ENCODE results near the gene HIVEP3.

HIVEP3 gene

DNA sequence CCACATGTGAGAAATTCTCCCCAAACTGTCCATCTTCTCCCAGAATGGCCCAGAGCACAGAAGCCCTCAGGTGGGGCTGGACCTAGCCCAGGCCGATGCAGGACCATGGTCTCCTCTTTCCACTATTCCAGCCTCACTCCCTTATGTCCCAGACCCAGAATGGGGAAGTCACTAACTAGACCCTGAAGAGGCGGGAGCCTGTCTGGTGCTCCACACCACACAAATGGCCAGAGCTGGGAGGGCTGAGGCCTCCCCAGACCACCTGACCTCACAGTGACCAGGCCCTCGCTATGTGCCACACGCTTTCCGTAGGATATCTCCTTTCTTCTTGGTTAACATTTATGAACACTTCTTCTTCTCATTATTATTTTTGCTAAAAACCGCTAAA is 379.3 kb downstream of the HIVEP3 start:
- DNase-seq: no peak

DNA sequence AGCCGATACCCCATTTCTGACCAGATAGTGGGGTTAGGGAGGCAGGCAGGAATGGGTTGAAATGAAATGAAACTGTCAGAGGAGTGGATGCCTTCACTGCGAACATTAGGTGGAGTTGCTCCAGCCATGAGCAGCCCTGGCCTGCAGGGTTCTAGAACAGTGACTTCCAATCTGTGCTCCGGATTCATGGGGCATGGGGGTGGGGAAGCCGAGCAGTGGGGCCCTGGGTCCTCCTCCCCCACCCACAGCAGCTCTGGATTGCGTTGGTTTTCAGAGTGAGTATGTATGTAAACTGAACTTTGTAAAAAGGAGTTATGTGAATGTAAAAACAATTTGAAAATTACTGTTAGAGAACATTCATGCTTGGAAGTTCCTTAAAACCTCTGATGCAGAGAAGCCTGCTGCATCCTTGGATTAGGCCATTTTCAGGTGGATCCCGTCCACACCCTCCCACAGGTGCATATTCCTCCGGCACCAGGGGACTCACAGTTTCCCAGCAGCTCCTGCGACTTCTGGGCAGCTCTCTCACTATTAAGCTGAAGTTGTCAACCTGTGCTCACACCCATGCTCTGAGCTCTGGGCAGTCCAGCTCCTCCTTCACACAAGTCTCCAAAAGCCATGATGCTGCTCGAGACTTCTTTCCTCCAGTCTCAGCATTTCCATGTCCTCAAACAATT is 379.8 kb downstream of the HIVEP3 start:
- DNase-seq: no peak

DNA sequence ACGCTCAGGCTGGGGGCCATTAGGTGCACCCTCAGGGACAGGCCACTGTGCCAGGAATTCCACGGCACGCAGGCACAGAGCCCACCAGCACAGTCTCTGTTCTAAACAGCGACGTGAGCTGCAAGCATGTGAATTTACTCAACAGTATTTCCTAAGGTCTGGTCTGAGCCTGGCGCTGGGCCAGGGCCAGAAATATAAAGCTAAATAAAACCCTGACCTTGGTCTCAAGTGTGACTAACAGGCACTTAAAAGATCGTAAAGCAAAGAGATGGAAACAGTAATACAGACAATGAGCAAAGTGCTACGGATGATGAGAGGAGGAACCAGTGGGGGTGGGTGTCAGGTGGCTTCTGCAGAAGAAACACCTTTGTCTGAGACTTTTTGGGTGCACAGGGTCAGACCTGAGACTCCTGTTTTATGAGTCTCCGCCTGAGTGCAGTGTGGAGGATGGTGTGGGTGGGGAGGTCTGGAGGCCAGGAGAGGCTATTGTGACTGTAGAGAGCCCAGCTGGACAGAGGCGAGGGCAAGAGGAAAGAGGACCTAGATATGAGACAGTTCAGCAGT is 380.9 kb downstream of the HIVEP3 start:
- no peak for DNase-seq

DNA sequence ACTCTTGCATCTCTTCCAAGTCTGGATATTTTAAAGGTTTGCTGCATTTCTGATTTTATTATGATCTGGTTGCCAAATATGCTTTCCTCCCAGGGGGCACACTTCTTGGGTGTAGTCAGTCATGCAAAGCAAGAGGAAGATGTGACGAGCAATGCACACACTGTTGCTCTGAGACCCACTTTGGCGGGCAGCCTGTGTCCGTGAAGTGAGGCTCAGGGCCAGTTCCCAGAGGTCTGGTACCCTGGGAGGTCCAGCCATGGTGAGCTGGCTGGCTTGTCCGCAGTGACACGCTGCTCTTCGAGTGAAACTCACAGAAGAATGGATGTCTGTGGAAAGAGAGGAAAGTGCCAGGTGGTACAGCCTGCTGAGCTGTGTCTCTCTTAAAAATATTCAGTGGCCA is 381.5 kb downstream of the HIVEP3 start:
- DNase-seq: no peak

DNA sequence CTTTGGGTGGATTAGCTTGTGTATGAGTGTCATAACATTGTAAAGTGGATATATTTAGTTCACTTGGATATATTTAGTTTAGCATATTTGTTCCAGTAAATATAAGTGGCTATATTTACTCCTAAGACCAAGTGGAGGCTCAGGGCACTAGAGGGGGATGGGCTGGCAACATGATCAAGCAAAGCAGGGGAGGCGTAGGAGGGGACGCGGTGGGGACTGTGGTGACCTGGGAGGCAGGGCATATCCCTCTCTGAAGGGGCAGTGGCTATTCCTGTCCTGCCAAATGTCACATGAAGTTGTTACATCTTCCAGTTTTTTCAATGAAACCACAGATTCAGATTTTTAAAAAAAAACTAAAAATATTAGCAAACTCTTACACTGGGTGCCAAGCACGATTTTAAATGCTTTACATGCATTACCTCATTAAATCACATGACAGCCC is 382.3 kb downstream of the HIVEP3 start:
- DNase-seq: no peak

DNA sequence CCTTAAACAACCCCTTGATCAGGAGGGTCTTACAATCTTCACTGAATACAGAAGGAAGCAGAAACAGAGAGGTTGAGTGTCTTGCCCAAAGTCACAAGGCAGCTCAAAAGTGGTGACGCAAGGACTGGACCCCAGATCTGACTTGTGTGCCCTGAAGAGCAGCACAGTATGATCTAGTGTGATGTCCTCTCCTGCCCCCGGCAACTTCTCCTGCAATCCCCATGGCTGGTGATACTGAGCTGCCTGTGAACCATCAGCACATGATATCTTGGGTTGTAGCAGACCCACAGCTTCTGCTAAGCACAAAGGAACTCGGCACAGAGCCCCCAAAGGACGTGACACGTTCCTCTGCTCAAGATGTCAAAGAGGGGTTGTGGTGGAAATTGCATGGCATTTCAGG is 383.0 kb downstream of the HIVEP3 start:
- DNase-seq: no peak

DNA sequence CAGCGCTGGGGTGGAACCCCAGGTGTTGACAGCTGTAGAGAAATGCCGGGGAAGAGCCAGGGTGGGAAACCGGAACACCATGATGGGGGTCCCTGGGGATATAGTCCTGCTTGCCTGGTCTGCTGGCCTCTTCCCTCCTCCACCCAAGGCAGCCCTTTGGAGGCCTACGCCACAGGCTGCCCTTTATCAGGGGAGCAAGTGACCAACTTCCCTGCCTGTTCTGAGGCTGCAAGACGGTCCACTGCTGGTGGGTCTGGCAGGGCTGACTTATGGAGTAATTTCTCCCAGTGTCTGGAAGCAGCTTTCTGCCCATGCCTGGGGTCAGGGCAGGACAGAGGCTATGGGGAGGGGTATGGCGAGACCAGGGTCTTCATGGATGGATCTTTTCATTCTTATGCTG is 383.4 kb downstream of the HIVEP3 start:
- no peak for DNase-seq

DNA sequence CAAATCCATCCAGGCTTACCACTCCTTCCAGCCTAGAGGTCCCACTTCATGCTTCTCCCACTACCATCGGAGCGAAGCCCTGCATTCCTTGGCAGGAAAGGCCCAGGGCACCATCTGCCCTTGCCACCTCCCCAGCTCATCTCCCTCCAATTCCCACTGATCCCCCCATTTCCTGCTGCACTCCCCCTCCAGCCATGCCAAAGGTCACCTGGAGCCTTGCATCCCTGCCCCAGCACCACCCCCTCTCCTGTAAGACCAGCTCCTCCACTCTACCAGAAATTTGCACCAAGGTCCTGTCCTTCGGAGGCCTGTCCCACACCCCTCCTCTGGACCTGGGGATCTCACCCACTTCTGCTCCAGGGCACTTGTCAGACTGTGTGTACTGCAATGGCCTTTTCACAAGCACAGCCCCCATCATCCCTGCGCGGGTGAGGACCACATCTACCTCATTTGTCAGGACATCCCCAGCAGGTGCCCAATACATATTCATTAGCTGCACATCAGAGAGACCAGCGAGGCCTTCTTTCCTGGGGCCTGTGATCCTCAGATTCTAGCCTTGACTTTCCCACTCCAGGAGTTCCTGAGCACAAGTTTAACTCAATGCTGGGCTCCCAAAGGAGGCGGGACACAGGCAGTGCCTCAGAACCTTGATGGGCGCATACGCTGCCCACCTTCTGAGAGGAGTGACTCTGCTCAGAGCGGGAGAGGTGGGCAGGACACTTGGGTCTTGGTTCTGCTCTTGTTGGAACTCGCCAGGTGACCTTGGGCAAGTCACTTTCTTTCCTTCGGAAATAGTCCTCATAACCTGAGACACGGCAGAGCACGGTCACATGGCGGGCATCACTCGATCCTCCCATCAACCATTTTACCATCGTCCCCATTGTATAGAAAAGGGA is 384.3 kb downstream of the HIVEP3 start:
- DNase-seq: no peak

DNA sequence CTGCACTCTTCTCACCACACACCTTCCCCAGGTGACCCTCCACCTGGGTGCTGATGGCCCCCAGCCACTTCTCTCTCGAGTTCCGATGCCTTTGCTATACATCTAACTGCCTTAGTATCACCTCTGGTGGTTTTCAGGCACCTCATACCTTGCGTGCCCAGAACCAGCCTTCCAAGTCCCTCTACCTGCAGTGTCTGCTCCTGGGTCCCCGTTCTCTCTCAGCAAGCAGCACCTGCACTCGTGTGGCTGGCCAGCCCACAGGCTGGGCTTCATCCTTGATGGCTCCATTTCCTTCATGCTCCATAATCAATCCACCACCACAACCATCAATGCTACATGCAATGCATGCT is 385.0 kb downstream of the HIVEP3 start:
- DNase-seq: no peak

DNA sequence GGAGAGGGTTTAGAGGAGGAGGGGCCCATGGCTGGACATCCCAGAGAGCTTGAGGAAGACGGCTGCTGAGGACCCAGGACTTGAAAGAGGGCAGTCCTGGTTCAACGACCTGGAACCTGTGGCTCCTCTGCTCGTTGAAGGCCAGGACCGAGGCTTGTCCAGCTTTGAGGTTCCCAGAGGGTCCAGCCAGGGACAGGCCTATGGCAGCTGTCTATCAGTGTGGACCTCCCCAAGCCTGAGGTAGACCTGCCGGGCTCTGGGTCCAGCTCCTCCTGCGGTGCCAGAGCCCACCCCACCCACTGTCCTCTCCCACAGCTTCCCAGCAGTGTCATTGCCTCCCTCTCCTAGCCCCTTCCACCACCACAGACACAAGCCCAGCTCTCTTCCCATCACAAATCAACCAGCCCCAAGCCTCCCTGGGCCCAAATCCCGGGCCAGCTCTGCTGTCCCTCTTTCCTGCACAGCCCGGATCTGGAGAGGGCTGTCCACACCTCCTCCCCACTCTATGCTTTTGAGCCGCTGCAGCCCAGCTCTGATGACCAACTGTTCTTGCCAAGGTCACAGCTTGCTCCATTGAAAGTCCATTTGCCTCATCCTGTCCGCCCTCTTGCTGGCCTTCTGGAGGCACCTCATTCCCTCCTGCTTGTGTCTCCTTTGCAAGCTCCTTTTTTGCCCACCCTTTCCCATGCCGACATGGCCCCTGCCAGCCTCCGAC is 385.5 kb downstream of the HIVEP3 start:
- DNase-seq: no peak

DNA sequence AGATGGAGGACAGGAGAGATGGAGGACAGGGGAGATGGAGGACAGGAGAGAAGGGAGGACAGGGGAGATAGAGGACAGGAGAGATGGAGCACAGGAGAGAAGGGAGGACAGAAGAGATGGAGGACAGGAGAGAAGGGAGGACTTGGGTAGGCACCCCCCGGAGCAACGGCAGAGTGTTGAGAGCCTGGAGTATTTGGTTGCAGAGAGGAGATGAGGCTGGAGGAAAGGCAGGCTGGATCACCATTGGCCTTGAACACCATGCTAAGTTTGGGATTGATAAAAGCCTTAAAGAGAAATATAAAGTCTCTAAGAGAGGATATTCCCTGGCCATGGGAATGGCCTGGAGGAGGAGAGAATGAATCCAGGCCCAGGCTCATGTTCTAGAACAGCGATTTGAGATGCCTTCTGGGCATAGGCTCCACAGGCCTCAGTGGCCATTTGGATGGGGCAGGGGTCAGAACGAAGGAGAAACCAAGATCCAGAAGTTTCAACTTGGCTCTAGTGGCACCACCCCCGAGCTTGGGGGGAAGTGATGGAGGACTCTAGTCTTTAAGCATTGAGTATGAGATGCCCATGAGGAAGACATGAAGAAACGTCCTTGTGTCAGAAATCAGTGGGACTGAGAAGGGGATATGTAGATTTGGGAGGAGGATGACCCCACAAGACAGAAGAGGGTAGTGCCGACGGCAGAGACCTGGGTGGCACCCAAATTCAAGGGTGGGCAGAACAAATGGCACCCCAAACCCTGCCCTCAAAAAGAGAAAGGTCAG is 386.3 kb downstream of the HIVEP3 start:
- no peak for DNase-seq

DNA sequence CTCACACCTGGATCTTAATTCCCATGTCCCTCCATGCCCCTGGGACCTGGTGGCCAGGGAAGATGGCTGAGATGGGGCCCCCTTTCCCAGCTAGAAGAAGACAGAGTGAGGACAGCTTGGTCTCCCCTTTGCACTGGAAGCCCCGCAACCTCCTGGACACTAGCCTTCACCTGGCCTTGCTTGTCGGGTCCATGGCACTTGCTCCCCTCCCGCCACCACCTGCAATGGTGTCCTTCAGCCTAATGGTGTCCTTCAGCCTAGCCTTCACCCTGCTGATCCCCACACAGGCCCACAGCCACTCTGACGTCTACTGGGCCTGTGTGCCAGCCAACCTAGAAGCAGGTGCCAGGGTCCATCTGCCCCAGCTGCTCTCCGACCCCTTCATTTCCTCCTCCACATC is 388.3 kb downstream of the HIVEP3 start:
- DNase-seq: no peak

DNA sequence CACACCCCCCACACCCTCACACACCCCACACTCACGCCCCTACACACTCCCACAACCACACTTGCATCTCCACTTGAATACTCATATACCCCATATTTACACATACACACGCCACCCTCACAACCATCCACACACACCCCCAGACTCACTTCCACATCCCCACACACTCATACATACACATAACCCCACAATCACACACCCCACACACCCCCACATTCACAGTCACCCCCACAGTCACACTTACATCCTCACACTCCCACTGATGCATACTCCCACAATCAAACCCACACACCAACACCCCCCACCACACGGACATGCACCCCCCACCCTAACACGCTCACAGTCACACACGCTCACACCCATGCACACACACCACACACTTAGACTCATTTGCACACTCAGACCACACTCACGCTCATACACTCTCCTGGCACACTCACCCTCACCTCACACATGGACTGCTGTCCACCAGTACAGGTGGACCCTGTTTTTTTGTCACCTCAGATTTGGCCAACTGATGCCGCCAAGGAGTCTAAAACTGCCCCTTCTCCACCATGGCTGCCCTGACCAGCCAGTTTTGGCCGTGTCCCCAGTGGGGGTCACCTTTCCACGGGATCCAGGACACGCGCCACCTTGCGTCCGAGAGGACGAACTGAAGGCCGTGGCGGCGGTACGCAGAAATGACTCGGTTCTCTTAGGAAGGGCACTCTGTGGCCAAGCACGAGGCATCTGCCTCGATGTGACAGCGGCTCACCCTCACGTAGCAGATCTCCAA is 388.9 kb downstream of the HIVEP3 start:
- DNase-seq: no peak

DNA sequence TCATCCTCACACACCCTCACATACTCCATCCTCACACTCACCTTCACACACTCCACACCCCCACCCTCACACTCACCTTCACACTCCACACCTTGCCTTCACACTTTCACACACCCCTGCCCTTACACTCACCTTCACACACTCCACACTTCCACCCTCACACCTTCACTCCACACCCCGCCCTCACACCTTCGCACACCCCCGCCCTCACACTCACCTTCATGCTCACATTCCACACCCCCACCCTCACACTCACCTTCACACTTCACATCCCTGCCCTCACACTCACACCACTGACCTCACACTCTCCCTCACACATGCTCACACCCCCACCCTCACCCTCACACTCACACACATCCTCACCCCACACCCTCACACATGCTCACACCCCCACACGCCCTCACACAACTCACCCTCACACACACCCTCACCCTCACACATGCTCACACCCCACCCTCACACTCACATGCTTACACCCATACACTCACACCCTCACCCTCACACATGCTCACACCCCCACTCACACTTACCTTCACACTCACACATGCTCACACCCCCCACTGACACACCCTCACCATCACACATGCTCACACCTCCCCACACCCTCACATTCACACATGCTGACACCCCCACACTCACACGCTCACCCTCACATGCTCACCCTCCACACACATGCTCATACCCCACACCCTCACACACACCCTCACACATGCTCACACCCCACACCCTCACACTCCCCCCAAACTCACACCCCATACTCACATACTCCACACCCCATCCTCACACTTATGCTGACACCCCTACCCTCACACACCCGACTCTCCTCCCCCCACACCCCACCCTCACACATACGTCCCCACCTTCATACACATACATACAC is 389.8 kb downstream of the HIVEP3 start:
- no peak for DNase-seq

DNA sequence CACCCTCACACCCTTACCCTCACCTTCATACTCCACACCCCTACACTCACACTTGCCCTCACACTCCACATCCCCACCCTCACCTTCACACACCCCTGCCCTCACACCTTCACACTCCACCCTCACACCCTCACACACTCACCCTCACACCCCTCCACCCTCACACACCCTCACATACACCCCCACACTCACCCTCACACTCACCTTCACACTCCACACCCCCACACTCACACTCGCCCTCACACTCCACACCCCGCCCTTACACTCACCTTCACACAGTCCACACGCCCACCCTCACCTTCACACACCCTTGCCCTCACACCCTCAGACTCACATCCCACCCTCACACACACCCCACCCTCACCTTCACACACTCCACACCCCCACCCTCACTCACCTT is 390.6 kb downstream of the HIVEP3 start:
- DNase-seq: no peak

DNA sequence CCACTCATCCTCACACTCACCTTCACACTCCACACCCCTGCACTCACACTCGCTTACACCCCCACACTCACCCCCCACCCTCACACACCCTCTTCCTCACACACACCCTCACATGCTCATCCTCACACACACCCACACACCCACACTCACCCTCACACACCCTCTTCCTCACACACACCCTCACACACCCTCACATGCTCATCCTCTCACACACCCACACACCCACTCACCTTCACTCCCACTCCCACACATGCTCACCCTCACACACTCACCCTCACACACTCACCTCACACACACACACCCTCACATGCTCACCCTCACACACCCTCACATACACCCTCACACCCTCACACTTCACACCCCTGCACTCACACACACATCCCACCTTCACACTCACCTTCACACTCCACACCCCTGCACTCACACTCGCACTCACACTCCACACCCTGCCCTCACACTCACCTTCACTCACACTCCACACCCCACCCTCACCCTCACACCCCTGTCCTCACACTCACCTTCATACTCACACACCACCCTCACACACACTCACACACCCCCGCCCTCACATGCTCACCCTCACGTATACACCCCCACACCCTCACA is 391.7 kb downstream of the HIVEP3 start:
- DNase-seq: no peak

DNA sequence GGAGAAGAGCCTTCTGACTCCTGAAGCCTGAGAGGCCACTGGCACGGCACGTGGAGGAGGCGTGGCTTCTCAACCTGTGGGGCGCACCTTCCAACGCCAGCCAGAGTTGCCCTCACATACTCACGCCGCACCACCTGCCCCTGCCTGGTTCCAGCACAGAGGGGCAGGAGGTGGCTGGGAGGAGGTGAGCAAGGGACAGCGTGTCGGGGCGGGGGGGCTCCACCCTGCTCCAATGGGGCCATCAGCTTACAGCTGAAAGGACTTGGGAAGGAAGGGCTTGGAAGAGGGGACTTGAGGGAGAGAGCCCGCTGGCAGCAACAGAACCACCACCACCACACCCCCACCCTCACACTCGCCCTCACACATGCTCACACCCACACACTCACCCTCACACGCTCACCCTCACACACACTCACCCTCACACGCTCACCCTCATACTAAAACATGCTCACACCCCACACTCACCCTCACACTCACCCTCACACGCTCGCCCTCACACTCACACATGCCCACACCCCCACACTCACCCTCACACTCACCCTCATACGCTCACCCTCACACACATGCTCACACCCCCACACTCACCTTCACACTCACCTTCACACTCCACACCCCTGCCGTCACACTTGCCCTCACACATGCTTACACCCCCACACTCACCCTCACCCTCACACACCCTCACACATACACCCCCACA is 392.7 kb downstream of the HIVEP3 start:
- DNase-seq: no peak

DNA sequence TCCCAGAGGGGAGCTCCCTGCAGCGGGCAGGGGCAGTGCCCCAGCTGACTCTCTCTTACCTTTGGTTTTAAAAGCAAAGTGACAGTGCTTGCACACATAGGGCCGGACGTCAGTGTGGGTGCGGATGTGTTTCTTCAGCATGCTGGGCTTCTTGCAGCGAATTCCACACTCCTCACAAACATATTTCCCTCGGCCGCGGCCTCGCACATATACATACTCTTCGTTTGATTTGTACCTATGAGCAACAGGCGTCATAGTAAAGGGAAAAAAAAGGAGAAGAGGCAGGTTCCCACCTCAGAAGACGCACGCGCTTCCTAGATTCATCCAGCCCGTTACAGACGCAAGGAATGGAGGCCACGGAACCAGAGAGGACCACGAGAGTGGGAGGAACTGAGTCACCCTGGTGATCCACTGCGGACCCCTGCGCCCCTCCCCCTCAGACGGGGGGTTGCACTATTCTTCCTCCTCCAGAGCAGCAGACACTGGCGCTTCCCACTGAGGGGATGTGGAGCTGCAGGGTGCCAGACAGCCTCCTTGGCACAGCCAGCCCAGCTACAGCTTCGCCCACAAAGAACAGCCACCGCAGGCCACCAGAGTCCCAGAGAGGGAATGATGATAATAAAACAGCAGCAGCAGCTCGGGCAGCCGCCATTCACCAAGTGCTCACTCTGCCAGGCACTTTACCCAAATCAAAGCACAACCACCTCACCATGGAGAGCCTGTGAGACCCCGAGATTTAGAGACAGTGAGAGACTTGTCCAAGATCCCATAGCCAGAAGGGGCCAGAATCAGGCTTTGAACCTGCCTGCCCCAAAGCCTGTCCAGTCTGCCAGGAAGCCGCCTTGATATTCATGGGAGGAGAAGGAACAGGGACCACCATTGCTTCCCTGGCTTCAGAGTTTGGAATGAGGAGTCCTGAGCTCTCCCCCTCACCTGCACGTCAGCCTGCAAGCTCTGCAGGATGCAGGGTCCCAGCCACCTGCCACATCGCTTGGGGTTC is 393.7 kb downstream of the HIVEP3 start:
- no peak for DNase-seq
